Spleen (tissue), 11 donors: Measurements from ENCODE around the gene DOCK11. TPM values are rescaled to one million over a fixed set of nuclear protein-coding genes. Genes with fewer than 3 reads are reported as not detected.

Experiments used
- DNase-seq: peaks from one replicate; pipeline ENCODE4 v3.0.0-alpha.2; 2020
- H3K27ac ChIP-seq, 8 donors: fragments of 200-600 bp; sonication (generic) in 7 of 8; 1 replicate in 4 of 8; 2 replicates in 4 of 8; pipeline versions ENCODE4 v1.5.0 to v1.8.0; 2016 to 2021; ENCODE audit warnings: inconsistent platforms in 4 of 8, mild to moderate bottlenecking in 4 of 8, moderate library complexity in 1 of 8
- H3K27me3 ChIP-seq, 7 donors: fragments of 200-600 bp; sonication (generic) in 6 of 7; replicated peaks in 1 of 7; 1 replicate in 4 of 7; 2 replicates in 3 of 7; pipeline versions ENCODE4 v1.5.0 to v1.8.0; 2016 to 2021; ENCODE audit warnings: inconsistent platforms in 3 of 7, mild to moderate bottlenecking in 1 of 7
- H3K36me3 ChIP-seq, 6 donors: fragments of 200-600 bp; sonication (generic) in 5 of 6; 1 replicate in 4 of 6; 2 replicates in 2 of 6; pipeline versions ENCODE4 v1.5.0 to v1.8.0; 2016 to 2021; ENCODE audit warnings: inconsistent platforms in 2 of 6
- H3K4me1 ChIP-seq, 6 donors: fragments of 200-600 bp; sonication (generic) in 5 of 6; 1 replicate in 3 of 6; 2 replicates in 3 of 6; pipeline versions ENCODE4 v1.5.0 to v1.8.0; 2016 to 2021; ENCODE audit warnings: inconsistent platforms in 3 of 6
- H3K4me3 ChIP-seq, 8 donors: fragments of 200-600 bp; sonication (generic) in 7 of 8; 1 replicate in 4 of 8; 2 replicates in 4 of 8; pipeline versions ENCODE4 v1.5.0 to v1.8.0; 2016 to 2021; ENCODE audit warnings: inconsistent platforms in 4 of 8, mild to moderate bottlenecking in 4 of 8, moderate library complexity in 2 of 8
- H3K9me3 ChIP-seq, 8 donors: fragments of 200-600 bp; sonication (generic) in 7 of 8; 1 replicate in 4 of 8; 2 replicates in 4 of 8; pipeline versions ENCODE4 v1.5.0 to v1.8.0; 2016 to 2021; ENCODE audit warnings: inconsistent platforms in 4 of 8
- POLR2A ChIP-seq, 3 donors: fragments of 450-650 bp; IDR thresholded peaks; one replicate each; pipeline ENCODE4 v1.5.1; 2017; ENCODE audit warnings: antibody characterized with exemption in 3 of 3, mild to moderate bottlenecking in 1 of 3
- POLR2AphosphoS5 ChIP-seq, 3 donors: sonication (generic); formaldehyde crosslinking; IDR thresholded peaks; one replicate each; pipeline ENCODE4 v1.5.1; 2017; ENCODE audit warnings: antibody characterized with exemption in 3 of 3
- WGBS, 5 donors: extraction: QIAGEN DNeasy Blood & Tissue Kit in 3 of 5; methylation state at CpG; one replicate each; pipeline versions ENCODE4 v1.1.5 to v1.1.7; 2013 to 2018; 5-methylcytosine and 5-hydroxymethylcytosine counted together
- intact Hi-C: fragments of 100-400 bp; cut with DNase I; formaldehyde crosslinking; loops from one replicate; pipeline ENCODE4 v1.15.0; 2023; ENCODE audit warnings: low total_unique reads
- polyA plus RNA-seq, 3 donors: library from polyadenylated mRNA; stranded (reverse); fragments of 200-250 nt; gene quantifications; one replicate each; pipeline ENCODE4 v1.2.1, GENCODE V29; 2013
- total RNA-seq, 7 donors: library from RNA; depleted of rRNA in 3 of 7; stranded (reverse); fragments of >200 nt in 3 of 7; fragmentation: NEBNext Ultra II Directional in 4 of 7; extraction: Animal tissue kit (Norgen Biotek cat#: 25700) in 4 of 7; gene quantifications; one replicate each; pipeline versions ENCODE4 v1.1.0 to v1.2.1, GENCODE V29; 2016 to 2021
- TF ChIP-seq, protein P1 (sequence below), 11 experiments: fragments of 200-600 bp in 7 of 11; fragments of 450-650 bp in 4 of 11; sonication (generic) in 4 of 11; IDR thresholded peaks in 8 of 11; conservative IDR thresholded peaks in 3 of 11; 1 replicate in 7 of 11; 2 replicates in 4 of 11; pipeline versions ENCODE4 v1.4.0 to v1.8.0; 2016 to 2021; ENCODE audit warnings: antibody characterized with exemption in 11 of 11, inconsistent platforms in 4 of 11, mild to moderate bottlenecking in 1 of 11
- donor health status: healthy with polysubstance abuse.
- donor health status: DM: no; HTN: no; CAD: no; lungs with moderate emphysema.
- donor health status: DM: no; HTN: no; CAD: no.
- donor health status: Bipolar disorder and iron deficiency.
- donor health status: healthy.
- donor health status: DM: no; HTN: no; CAD: no.
- donor health status: DM: yes; HTN: yes; CAD: no.

DOCK11 gene
- total and polyA plus RNA-seq, 10 donors: 32.8 to 68.9 (median 56.0) TPM

DNA sequence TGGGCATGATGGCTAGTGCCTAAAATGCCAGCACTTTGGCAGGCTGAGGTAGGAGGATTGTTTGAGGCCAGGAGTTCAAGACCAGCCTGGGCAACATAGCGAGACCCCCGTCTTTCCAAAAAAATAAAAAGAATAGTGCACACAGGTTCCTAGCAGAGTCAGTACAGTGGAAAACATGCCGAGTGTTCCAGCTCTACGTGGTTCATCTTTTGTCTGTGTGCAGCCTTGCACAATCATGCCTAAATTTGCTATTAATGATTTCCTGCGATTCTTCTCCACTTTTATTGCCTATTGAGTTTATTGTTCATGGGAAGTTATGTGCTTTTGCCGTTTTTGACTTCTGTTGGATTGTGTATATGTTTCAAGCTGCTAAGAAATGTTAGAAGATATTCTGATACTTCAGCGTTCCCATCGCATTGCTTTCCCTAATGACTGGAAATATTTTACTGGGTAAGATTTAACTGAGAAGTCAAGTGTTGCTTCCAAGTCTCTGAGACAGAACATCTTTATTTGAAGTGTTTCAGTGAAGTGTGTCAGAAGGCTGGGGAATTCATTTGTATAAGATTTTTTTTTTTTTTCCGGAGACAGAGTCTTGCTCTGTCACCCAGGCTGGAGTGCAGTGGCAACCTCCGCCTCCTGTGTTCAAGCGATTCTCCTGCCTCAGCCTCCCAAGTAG, 11.3 kb downstream of the DOCK11 start:
- Histone ChIP-seq H3K27ac (no peak overlapping the region), H3K9me3 (no peaks in the 10 kb centered on the region), H3K36me3 (peaks cover 0 to 12% (median 0%) of the 10 kb centered on the region in 6 donors), H3K27me3 (no peaks in the 10 kb centered on the region), H3K4me3 (no peak overlapping the region), H3K4me1 (peaks cover 0 to 94% (median 34%) of the 10 kb centered on the region in 6 donors)
- intact Hi-C loops: no loop called here
- DNase-seq: no peak
- 63 to 75% (median 69%) methylated on average over 11 of the region's 11 CpGs for WGBS, 5 donors
- no peak for TF ChIP-seq POLR2A (IDR thresholded peaks at IDR 0.05)
- TF ChIP-seq, protein P1, sequence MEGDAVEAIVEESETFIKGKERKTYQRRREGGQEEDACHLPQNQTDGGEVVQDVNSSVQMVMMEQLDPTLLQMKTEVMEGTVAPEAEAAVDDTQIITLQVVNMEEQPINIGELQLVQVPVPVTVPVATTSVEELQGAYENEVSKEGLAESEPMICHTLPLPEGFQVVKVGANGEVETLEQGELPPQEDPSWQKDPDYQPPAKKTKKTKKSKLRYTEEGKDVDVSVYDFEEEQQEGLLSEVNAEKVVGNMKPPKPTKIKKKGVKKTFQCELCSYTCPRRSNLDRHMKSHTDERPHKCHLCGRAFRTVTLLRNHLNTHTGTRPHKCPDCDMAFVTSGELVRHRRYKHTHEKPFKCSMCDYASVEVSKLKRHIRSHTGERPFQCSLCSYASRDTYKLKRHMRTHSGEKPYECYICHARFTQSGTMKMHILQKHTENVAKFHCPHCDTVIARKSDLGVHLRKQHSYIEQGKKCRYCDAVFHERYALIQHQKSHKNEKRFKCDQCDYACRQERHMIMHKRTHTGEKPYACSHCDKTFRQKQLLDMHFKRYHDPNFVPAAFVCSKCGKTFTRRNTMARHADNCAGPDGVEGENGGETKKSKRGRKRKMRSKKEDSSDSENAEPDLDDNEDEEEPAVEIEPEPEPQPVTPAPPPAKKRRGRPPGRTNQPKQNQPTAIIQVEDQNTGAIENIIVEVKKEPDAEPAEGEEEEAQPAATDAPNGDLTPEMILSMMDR (IDR thresholded peaks at IDR 0.05 in 8 of 11, conservative IDR thresholded peaks at IDR 0.05 in 3 of 11): no peak
- no peak for TF ChIP-seq POLR2AphosphoS5 (IDR thresholded peaks at IDR 0.05)

GRCh38 chrX:118507766-118508165, 12.2 kb downstream of the DOCK11 start:
- WGBS, 5 donors: 53 to 74% (median 60%) methylated on average over 1 of the region's 1 CpG
- H3K9me3 ChIP-seq: no peaks in the 10 kb centered on the region
- no peak overlapping the region for H3K27ac ChIP-seq
- peaks cover 0 to 12% (median 0%) of the 10 kb centered on the region in 6 donors for H3K36me3 ChIP-seq
- no peak overlapping the region for H3K4me3 ChIP-seq
- TF ChIP-seq, protein P1 (IDR thresholded peaks at IDR 0.05 in 8 of 11, conservative IDR thresholded peaks at IDR 0.05 in 3 of 11): no peak
- TF ChIP-seq POLR2AphosphoS5 (IDR thresholded peaks at IDR 0.05) (no peak), POLR2A (IDR thresholded peaks at IDR 0.05) (no peak)
- intact Hi-C loops: no loop called here
- no peak for DNase-seq
- peaks cover 0 to 94% (median 30%) of the 10 kb centered on the region in 6 donors for H3K4me1 ChIP-seq
- H3K27me3 ChIP-seq: no peaks in the 10 kb centered on the region

- WGBS, 5 donors: 77 to 87% (median 84%) methylated on average over 5 of the region's 5 CpGs
- H3K9me3 ChIP-seq: no peaks in the 10 kb centered on the region
- intact Hi-C loops: no loop called here
- peaks cover 0 to 94% (median 30%) of the 10 kb centered on the region in 6 donors for H3K4me1 ChIP-seq
- TF ChIP-seq, protein P1 (IDR thresholded peaks at IDR 0.05 in 8 of 11, conservative IDR thresholded peaks at IDR 0.05 in 3 of 11): no peak
- TF ChIP-seq POLR2A (IDR thresholded peaks at IDR 0.05): no peak
- TF ChIP-seq POLR2AphosphoS5 (IDR thresholded peaks at IDR 0.05): no peak
- no peak overlapping the region for H3K4me3 ChIP-seq
- H3K27me3 ChIP-seq: no peaks in the 10 kb centered on the region
- DNase-seq: no peak
- H3K27ac ChIP-seq: no peak overlapping the region
- peaks cover 0 to 12% (median 0%) of the 10 kb centered on the region in 6 donors for H3K36me3 ChIP-seq
Measured at GRCh38 chrX:118508221-118508620, 12.6 kb downstream of the DOCK11 start.

- Histone ChIP-seq H3K9me3 (no peaks in the 10 kb centered on the region), H3K27me3 (no peaks in the 10 kb centered on the region), H3K27ac (no peak overlapping the region), H3K4me1 (peaks cover 0 to 91% (median 27%) of the 10 kb centered on the region in 6 donors), H3K4me3 (no peak overlapping the region), H3K36me3 (peaks cover 0 to 12% (median 0%) of the 10 kb centered on the region in 6 donors)
- intact Hi-C loops: no loop called here
- no peak for DNase-seq
- TF ChIP-seq, protein P1 (IDR thresholded peaks at IDR 0.05 in 8 of 11, conservative IDR thresholded peaks at IDR 0.05 in 3 of 11): no peak
- TF ChIP-seq POLR2A (IDR thresholded peaks at IDR 0.05) (no peak), POLR2AphosphoS5 (IDR thresholded peaks at IDR 0.05) (no peak)
- WGBS, 5 donors: 73 to 87% (median 86%) methylated on average over 6 of the region's 6 CpGs
Measured at GRCh38 chrX:118508635-118509034, 13.0 kb downstream of the DOCK11 start.
